HL-60 (cell line): Measurements from ENCODE around the gene HIVEP1.

Source experiments
- DNase-seq, 2 experiments: peaks; one replicate each; pipeline ENCODE4 v3.0.0-alpha.2; 2010 to 2020; ENCODE audit warnings: low read depth in 1 of 2, low spot score in 1 of 2
- H3K27ac ChIP-seq: fragments of 250-450 bp; sonication (Bioruptor Pico); replicated peaks from 2 replicates; pipeline ENCODE4 v1.5.1; 2020; ENCODE audit warnings: mild to moderate bottlenecking, moderate library complexity
- H3K27me3 ChIP-seq: fragments of 250-450 bp; sonication (Bioruptor Pico); 2 replicates; pipeline ENCODE4 v1.5.1; 2021; ENCODE audit warnings: mild to moderate bottlenecking, moderate library complexity; ENCODE audit not compliant: insufficient read depth, poor library complexity, severe bottlenecking
- H3K4me3 ChIP-seq: replicated peaks from 2 replicates; pipeline ENCODE4 v1.5.1; 2011; ENCODE audit warnings: mild to moderate bottlenecking, control low read depth, low read length; ENCODE audit not compliant: insufficient read depth
- GABPA ChIP-seq: IDR thresholded peaks from 2 replicates; pipeline ENCODE4 v1.6.1; 2012; ENCODE audit warnings: low read depth
- POLR2AphosphoS5 ChIP-seq: IDR thresholded peaks from 2 replicates; pipeline ENCODE4 v1.6.1; 2012; ENCODE audit warnings: low read depth
- SPI1 ChIP-seq: IDR thresholded peaks from 2 replicates; pipeline ENCODE4 v1.6.1; 2012; ENCODE audit warnings: low read depth, mild to moderate bottlenecking, borderline replicate concordance
- TF ChIP-seq, protein P1 (sequence below): IDR thresholded peaks from one replicate; pipeline ENCODE4 v1.5.1; 2011; ENCODE audit warnings: low read length, control low read depth, inconsistent platforms; ENCODE audit not compliant: insufficient read depth
- TF ChIP-seq, protein P2 (sequence below): IDR thresholded peaks from 2 replicates; pipeline ENCODE4 v1.6.1; 2012; ENCODE audit warnings: low read depth; ENCODE audit not compliant: insufficient replicate concordance

Gene HIVEP1

DNA sequence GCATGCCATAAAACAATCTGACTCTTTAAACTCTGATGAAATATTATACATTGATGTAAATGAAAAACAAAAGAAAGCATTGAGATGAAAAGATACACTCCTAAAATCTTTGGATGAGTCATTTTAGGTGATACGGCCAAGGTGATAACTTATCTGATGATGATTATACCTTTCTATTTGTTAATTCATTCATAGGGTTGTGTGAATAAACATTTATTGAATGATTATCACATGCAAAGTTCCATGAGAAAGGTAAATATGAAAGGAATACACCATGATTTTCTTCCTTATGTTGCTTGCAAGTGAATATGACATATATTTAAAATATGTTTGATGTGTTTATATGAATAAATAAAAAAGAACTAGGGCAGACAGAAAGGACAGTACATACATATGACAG is 15.4 kb upstream of the HIVEP1 start:
- no peak for DNase-seq
- TF ChIP-seq, protein P1, sequence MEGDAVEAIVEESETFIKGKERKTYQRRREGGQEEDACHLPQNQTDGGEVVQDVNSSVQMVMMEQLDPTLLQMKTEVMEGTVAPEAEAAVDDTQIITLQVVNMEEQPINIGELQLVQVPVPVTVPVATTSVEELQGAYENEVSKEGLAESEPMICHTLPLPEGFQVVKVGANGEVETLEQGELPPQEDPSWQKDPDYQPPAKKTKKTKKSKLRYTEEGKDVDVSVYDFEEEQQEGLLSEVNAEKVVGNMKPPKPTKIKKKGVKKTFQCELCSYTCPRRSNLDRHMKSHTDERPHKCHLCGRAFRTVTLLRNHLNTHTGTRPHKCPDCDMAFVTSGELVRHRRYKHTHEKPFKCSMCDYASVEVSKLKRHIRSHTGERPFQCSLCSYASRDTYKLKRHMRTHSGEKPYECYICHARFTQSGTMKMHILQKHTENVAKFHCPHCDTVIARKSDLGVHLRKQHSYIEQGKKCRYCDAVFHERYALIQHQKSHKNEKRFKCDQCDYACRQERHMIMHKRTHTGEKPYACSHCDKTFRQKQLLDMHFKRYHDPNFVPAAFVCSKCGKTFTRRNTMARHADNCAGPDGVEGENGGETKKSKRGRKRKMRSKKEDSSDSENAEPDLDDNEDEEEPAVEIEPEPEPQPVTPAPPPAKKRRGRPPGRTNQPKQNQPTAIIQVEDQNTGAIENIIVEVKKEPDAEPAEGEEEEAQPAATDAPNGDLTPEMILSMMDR = no peak
- TF ChIP-seq POLR2AphosphoS5 (no peak), SPI1 (no peak), GABPA (no peak)
- TF ChIP-seq, protein P2, sequence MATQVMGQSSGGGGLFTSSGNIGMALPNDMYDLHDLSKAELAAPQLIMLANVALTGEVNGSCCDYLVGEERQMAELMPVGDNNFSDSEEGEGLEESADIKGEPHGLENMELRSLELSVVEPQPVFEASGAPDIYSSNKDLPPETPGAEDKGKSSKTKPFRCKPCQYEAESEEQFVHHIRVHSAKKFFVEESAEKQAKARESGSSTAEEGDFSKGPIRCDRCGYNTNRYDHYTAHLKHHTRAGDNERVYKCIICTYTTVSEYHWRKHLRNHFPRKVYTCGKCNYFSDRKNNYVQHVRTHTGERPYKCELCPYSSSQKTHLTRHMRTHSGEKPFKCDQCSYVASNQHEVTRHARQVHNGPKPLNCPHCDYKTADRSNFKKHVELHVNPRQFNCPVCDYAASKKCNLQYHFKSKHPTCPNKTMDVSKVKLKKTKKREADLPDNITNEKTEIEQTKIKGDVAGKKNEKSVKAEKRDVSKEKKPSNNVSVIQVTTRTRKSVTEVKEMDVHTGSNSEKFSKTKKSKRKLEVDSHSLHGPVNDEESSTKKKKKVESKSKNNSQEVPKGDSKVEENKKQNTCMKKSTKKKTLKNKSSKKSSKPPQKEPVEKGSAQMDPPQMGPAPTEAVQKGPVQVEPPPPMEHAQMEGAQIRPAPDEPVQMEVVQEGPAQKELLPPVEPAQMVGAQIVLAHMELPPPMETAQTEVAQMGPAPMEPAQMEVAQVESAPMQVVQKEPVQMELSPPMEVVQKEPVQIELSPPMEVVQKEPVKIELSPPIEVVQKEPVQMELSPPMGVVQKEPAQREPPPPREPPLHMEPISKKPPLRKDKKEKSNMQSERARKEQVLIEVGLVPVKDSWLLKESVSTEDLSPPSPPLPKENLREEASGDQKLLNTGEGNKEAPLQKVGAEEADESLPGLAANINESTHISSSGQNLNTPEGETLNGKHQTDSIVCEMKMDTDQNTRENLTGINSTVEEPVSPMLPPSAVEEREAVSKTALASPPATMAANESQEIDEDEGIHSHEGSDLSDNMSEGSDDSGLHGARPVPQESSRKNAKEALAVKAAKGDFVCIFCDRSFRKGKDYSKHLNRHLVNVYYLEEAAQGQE = no peak
- Histone ChIP-seq H3K27me3 (no peaks in the 10 kb centered on the region), H3K27ac (no peak overlapping the region), H3K4me3 (no peak overlapping the region)

DNA sequence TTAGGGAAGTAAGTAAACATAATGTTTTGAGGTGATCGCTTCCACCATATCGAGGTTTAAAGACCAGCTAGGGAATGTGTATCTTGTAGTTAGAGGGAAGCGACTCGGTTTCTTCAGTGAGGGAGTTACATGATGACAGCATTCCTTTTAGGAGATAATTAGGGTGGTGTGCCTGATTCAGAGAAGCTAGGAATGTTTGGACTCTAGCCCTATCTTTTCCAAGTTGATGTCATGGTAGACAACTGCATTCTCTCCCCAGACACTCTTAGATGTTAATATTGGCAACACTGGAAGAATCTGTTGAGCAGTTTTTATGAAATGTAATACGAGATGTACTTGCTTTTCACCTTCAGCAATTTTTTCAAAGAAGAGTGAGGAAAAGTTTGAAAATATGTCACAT is 12.9 kb upstream of the HIVEP1 start:
- Histone ChIP-seq H3K27ac (no peak overlapping the region), H3K27me3 (no peaks in the 10 kb centered on the region), H3K4me3 (no peak overlapping the region)
- no peak for DNase-seq
- TF ChIP-seq SPI1 (no peak), GABPA (no peak), POLR2AphosphoS5 (no peak)
- TF ChIP-seq, protein P2 = no peak
- TF ChIP-seq, protein P1 = no peak

DNA sequence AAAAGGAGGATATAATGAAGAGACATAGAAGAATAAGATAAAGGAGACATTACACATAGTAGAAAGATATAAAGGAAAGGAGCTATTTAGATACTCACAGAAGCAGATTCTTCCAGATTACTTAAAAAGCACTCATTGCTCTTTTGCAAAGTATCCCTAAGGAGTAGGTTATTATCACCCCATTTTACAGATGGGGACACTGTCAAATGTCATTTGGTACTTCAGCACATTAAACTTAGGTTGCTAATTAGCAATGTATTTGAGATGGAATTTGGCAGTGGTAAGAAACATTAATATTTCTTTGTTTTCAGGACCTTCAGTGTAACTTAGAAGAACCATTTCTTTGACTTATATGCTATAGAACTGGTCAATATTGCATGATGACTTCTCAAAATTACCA is 11.9 kb upstream of the HIVEP1 start:
- Histone ChIP-seq H3K27ac (no peak overlapping the region), H3K27me3 (no peaks in the 10 kb centered on the region), H3K4me3 (no peak overlapping the region)
- no peak for DNase-seq
- TF ChIP-seq POLR2AphosphoS5 (no peak), GABPA (no peak), SPI1 (no peak)
- TF ChIP-seq, protein P1 = no peak
- TF ChIP-seq, protein P2 = no peak
